GM19452 (cell line): ENCODE measurements around the gene AFP.
"Not testable (repeated sequence)": the region's sequence is repeated elsewhere in the genome, so short reads cannot be mapped to it uniquely, and the experiment has no call there.

Experiments
- ATAC-seq: cut with Tn5 transposase; IDR thresholded peaks from one replicate; pipeline ENCODE4 v1.9.1; 2021; ENCODE audit not compliant: unreplicated experiment

AFP gene

DNA sequence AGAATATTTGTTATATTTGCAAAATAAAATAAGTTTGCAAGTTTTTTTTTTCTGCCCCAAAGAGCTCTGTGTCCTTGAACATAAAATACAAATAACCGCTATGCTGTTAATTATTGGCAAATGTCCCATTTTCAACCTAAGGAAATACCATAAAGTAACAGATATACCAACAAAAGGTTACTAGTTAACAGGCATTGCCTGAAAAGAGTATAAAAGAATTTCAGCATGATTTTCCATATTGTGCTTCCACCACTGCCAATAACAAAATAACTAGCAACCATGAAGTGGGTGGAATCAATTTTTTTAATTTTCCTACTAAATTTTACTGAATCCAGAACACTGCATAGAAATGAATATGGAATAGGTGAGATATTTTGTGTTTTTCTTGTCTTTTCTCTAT, at the start of gene AFP:
Gene AFP (plus strand): TSS at position 238 of the 400 bp plus-strand sequence. CDS start 42 bp downstream, at position 280.
- no peak for ATAC-seq

DNA sequence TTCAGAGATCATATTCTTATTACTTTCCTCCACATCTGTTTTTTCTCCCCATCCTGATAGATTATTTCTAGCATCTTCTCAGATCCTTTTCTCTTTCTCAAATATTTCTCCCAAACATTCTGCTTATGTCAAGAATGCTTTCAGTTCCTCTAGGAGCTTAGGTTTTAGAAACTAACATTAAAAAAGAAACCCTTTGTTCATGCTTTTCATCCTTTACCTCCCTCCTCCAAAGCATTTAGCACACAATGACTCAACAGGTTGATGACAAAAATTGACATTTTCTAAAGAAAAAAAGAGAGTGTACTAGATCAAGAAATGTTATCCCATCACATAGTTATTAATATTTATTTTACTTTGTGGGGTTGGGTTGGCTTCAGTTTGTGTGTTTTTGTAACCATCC, 48.5 kb upstream of the AFP start:
- no peak for ATAC-seq

DNA sequence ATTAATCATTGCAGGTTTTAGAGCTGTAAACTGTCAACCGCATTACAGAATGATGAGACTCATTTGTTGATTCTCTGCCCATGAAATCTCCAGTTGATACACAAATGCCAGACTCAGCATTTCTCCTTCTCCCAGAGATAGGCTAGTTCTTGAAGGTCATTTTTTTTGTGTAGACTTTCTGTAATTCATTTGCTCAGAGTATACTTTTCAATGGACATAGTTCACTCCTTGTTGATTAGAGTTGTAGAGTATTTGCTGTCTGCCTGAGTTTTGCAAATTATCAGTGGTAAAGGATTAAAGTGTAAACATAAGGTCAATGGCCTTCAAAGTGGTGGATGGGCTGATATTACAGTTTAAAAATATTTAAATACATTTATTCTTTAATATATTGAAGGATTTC, 47.1 kb upstream of the AFP start:
- ATAC-seq, result no peak

DNA sequence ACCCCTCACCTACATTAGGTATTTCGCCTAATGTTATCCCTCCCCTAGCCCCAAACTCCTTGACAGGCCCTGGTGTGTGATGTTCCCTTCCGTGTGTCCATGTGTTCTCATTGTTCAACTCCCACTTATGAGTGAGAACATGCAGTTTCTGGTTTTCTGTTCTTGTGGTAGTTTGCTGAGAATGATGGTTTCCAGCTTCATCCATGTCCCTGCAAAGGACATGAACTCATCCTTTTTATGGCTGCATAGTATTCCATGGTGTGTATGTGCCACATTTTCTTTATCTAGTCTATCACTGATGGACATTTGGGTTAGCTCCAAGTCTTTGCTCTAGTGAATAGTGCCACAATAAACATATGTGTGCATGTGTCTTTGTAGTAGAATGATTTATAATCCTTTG, 46.4 kb upstream of the AFP start:
- ATAC-seq, result not testable (repeated sequence)

DNA sequence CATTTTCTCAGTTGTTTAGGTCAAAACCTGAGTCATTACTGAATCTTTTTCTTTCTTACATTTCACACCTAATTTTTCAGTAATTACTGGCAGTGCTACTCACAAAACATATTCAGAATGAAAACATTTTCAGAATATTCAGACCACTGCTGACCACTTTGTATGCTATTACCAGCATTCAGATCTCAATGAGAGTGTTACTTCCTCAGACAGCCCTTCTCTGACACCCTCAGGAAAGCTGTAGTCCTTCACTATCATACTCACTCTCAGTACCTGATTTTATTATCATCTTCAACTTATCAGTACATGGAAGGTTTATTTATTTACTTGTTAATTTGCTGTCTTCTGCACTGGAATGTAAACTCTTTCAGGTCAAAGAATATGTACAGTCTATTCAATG, 44.2 kb upstream of the AFP start:
- no peak for ATAC-seq

DNA sequence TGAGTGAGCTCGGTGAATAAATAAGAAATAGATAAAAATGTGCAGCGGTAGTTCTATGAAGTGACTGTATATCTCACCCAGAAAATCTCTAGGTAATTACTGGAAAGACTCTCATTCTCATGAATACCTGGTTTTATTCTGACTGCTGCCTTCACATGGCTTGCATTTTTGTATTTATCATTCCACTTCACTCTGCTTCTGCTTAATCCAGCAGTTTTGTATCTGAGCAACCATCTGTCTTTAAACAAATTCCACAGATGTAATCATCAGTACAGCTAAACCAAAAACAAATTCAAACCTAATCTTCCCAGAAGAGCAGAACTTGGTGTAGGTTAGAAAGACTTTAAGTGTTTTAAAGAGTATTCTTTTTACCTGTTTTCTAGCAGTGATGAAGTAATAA, 43.1 kb upstream of the AFP start:
- ATAC-seq, result no peak

DNA sequence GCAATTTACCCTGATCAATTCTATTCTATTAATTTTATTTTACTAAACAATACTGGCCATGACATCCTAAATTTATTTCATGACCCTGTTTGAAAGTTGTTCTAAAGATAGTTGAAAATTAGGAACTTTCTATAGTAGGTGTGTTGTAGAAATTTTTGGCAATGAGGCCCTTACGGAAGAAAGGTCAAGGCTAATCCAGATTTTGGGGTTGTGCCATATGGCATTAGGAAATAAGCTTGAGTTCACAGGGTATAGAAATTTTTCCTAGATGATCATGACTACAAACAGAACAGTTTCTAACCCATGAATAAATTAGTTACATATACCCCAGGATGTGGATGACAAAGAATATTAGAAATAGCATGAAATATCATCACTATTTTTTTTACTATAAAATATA, 39.7 kb upstream of the AFP start:
- no peak for ATAC-seq

DNA sequence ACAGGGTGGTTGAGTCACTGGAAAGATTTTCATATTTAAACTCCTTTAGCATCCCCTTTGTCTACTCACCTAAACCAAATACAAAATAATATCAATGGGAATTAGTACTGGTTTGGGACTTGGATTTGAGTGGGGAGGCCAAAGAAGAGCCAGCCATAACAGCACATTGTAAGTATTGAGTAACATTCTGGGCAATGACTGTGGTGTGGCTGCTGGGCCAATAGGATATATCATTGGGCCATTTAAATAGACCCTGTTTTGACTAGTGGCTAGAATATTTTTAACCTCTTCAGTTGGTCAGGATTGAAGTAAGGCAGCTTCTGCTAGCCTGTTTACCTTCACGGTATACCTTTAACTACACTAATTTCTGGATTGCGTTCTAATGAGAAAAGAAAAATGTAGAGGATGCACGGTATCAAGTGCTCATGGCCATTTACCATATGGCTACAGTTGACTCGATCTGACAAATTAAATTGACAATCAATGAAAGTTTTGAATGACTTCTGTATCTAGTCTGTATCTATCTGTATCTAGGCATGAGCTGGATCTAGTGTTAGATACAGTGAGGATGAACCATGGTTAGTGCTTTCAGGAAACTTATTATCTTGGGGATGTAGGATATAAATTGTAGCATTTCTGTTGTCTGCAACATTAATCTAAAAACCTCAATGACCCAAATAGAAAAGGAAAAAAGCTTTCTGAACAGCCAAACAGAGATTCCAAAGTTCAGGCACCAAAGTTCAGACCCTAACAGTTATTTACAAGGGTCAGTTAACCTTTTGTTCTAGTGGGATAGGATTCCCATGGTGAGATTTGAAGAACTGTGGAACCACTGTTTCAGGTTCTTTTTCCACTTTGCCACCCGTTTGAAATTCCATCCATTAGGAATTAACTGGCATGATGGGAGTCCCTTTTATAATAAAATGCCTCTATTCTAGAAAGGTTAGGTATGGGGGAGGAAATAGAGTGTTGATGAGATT, 38.7 kb upstream of the AFP start:
- ATAC-seq, result no peak

DNA sequence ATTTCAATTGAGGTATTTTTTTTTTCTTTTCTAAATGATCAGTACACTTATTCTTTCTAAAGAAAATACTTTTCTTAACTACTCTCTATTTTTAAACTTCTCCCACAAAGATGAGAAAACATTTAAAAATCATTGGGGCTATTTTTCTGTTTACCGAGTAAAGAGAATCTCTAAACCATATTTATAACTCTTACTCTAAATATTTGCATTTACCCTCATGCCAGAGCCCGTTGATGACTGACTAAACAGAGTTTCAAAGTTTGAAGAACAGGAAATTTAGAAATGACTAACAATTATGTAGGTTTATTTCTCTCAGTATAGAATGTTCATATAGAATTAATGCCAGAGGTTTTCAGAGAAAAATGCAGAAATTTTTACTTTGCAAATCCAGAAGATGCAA, 34.6 kb upstream of the AFP start:
- no peak for ATAC-seq

DNA sequence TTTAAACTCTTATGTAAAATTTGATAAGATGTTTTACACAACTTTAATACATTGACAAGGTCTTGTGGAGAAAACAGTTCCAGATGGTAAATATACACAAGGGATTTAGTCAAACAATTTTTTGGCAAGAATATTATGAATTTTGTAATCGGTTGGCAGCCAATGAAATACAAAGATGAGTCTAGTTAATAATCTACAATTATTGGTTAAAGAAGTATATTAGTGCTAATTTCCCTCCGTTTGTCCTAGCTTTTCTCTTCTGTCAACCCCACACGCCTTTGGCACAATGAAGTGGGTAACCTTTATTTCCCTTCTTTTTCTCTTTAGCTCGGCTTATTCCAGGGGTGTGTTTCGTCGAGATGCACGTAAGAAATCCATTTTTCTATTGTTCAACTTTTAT, 32.0 kb upstream of the AFP start, which contains the start of gene ALB:
Gene ALB (plus strand): TSS at position 246 of the 400 bp plus-strand sequence. CDS start 41 bp downstream, at position 287.
- ATAC-seq, result no peak

DNA sequence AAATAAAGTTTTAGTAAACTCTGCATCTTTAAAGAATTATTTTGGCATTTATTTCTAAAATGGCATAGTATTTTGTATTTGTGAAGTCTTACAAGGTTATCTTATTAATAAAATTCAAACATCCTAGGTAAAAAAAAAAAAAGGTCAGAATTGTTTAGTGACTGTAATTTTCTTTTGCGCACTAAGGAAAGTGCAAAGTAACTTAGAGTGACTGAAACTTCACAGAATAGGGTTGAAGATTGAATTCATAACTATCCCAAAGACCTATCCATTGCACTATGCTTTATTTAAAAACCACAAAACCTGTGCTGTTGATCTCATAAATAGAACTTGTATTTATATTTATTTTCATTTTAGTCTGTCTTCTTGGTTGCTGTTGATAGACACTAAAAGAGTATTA, 31.6 kb upstream of the AFP start:
- no peak for ATAC-seq

DNA sequence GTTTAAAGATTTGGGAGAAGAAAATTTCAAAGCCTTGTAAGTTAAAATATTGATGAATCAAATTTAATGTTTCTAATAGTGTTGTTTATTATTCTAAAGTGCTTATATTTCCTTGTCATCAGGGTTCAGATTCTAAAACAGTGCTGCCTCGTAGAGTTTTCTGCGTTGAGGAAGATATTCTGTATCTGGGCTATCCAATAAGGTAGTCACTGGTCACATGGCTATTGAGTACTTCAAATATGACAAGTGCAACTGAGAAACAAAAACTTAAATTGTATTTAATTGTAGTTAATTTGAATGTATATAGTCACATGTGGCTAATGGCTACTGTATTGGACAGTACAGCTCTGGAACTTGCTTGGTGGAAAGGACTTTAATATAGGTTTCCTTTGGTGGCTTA, 30.9 kb upstream of the AFP start:
- no peak for ATAC-seq

DNA sequence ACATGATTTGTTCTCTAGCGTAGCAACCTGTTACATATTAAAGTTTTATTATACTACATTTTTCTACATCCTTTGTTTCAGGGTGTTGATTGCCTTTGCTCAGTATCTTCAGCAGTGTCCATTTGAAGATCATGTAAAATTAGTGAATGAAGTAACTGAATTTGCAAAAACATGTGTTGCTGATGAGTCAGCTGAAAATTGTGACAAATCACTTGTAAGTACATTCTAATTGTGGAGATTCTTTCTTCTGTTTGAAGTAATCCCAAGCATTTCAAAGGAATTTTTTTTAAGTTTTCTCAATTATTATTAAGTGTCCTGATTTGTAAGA, 29.5 kb upstream of the AFP start:
- no peak for ATAC-seq

DNA sequence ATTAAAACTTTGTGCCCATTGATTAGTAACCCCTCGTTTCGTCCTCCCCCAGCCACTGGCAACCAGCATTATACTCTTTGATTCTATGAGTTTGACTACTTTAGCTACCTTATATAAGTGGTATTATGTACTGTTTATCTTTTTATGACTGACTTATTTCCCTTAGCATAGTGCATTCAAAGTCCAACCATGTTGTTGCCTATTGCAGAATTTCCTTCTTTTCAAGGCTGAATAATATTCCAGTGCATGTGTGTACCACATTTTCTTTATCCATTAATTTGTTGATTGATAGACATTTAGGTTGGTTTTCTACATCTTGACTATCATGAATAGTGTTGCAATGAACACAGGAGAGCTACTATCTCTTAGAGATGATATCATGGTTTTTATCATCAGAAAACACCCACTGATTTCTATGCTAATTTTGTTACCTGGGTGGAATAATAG, 28.8 kb upstream of the AFP start:
- no peak for ATAC-seq

DNA sequence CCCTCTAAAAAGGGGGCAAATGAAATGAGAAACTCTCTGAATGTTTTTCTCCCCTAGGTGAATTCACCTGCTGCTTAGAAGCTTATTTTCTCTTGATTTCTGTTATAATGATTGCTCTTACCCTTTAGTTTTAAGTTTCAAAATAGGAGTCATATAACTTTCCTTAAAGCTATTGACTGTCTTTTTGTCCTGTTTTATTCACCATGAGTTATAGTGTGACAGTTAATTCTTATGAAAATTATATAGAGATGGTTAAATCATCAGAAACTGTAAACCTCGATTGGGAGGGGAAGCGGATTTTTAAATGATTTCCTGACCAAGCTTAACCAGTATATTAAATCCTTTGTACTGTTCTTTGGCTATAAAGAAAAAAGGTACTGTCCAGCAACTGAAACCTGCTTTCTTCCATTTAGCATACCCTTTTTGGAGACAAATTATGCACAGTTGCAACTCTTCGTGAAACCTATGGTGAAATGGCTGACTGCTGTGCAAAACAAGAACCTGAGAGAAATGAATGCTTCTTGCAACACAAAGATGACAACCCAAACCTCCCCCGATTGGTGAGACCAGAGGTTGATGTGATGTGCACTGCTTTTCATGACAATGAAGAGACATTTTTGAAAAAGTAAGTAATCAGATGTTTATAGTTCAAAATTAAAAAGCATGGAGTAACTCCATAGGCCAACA, 27.7 kb upstream of the AFP start:
- ATAC-seq, result no peak

DNA sequence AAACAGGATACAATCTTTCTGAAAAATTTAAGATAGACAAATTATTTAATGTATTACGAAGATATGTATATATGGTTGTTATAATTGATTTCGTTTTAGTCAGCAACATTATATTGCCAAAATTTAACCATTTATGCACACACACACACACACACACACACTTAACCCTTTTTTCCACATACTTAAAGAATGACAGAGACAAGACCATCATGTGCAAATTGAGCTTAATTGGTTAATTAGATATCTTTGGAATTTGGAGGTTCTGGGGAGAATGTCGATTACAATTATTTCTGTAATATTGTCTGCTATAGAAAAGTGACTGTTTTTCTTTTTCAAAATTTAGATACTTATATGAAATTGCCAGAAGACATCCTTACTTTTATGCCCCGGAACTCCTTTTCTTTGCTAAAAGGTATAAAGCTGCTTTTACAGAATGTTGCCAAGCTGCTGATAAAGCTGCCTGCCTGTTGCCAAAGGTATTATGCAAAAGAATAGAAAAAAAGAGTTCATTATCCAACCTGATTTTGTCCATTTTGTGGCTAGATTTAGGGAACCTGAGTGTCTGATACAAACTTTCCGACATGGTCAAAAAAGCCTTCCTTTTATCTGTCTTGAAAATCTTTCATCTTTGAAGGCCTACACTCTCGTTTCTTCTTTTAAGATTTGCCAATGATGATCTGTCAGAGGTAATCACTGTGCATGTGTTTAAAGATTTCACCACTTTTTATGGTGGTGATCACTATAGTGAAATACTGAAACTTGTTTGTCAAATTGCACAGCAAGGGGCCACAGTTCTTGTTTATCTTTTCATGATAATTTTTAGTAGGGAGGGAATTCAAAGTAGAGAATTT, 26.8 kb upstream of the AFP start:
- ATAC-seq, result no peak

DNA sequence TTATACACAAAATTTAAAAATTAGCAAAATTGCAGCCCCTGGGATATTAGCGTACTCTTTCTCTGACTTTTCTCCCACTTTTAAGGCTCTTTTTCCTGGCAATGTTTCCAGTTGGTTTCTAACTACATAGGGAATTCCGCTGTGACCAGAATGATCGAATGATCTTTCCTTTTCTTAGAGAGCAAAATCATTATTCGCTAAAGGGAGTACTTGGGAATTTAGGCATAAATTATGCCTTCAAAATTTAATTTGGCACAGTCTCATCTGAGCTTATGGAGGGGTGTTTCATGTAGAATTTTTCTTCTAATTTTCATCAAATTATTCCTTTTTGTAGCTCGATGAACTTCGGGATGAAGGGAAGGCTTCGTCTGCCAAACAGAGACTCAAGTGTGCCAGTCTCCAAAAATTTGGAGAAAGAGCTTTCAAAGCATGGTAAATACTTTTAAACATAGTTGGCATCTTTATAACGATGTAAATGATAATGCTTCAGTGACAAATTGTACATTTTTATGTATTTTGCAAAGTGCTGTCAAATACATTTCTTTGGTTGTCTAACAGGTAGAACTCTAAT, 26.0 kb upstream of the AFP start:
- no peak for ATAC-seq

DNA sequence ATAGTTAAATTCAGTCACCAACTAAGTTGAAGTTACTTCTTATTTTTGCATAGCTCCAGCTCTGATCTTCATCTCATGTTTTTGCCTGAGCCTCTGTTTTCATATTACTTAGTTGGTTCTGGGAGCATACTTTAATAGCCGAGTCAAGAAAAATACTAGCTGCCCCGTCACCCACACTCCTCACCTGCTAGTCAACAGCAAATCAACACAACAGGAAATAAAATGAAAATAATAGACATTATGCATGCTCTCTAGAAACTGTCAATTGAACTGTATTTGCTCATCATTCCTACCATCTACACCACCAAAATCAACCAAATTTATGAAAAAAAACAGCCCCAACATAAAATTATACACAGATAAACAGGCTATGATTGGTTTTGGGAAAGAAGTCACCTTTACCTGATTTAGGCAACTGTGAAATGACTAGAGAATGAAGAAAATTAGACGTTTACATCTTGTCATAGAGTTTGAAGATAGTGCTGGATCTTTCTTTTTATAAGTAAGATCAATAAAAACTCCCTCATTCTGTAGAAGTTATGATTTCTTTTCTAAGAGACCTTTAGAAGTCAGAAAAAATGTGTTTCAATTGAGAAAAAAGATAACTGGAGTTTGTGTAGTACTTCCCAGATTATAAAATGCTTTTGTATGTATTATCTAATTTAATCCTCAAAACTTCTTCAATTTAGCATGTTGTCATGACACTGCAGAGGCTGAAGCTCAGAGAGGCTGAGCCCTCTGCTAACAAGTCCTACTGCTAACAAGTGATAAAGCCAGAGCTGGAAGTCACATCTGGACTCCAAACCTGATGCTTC, 24.9 kb upstream of the AFP start:
- no peak for ATAC-seq

DNA sequence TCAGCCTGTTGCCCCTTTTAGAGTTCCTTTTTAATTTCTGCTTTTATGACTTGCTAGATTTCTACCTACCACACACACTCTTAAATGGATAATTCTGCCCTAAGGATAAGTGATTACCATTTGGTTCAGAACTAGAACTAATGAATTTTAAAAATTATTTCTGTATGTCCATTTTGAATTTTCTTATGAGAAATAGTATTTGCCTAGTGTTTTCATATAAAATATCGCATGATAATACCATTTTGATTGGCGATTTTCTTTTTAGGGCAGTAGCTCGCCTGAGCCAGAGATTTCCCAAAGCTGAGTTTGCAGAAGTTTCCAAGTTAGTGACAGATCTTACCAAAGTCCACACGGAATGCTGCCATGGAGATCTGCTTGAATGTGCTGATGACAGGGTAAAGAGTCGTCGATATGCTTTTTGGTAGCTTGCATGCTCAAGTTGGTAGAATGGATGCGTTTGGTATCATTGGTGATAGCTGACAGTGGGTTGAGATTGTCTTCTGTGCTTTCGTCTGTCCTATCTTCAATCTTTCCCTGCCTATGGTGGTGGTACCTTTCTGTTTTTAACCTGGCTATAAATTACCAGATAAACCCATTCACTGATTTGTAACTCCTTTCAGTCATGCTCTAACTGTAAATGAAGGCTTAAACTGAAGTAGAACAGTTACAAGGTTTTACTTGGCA, 24.1 kb upstream of the AFP start:
- no peak for ATAC-seq
